ENCODE measurements around the gene ACOT12. TPM values are rescaled to one million over a fixed set of nuclear protein-coding genes. Genes with fewer than 3 reads are reported as not detected.

The ACOT12 gene
- total and polyA plus RNA-seq, 2 of the 13 experiments (the other 11 are each of a cell fraction or from before 2014, with no cell fraction given), result not detected

- TF ChIP-seq SNAPC4 (CRISPR knock-in tag; IDR thresholded peaks at IDR 0.05) (no peak), CENPBD1 (CRISPR knock-in tag; IDR thresholded peaks at IDR 0.05; ENCODE audit: borderline replicate concordance, low read depth) (no peak), ZNF788 (CRISPR knock-in tag; IDR thresholded peaks at IDR 0.05; ENCODE audit: borderline replicate concordance) (no peak), ZNF772 (CRISPR knock-in tag; IDR thresholded peaks at IDR 0.05) (no peak), ZFP90 (CRISPR knock-in tag; IDR thresholded peaks at IDR 0.05; ENCODE audit: borderline replicate concordance) (no peak), RBAK (CRISPR knock-in tag; IDR thresholded peaks at IDR 0.05) (no peak), CREBL2 (CRISPR knock-in tag; IDR thresholded peaks at IDR 0.05; ENCODE audit: borderline replicate concordance) (no peak), FOXM1 (CRISPR knock-in tag; IDR thresholded peaks at IDR 0.05) (no peak), MIER3 (CRISPR knock-in tag; IDR thresholded peaks at IDR 0.05; ENCODE audit: borderline replicate concordance) (no peak; the same call in 1 of the 2 replicates), MAF1 (CRISPR knock-in tag; IDR thresholded peaks at IDR 0.05; ENCODE audit: borderline replicate concordance) (no peak), ZBTB49 (CRISPR knock-in tag; IDR thresholded peaks at IDR 0.05; ENCODE audit: borderline replicate concordance) (no peak), RARG (CRISPR knock-in tag; IDR thresholded peaks at IDR 0.05; ENCODE audit: low read depth) (no peak), ZBTB20 (CRISPR knock-in tag; IDR thresholded peaks at IDR 0.05; ENCODE audit: borderline replicate concordance, low read depth) (no peak), ZNF83 (CRISPR knock-in tag; IDR thresholded peaks at IDR 0.05; ENCODE audit: borderline replicate concordance) (no peak), MXD1 (CRISPR knock-in tag; IDR thresholded peaks at IDR 0.05) (no peak), HIVEP1 (CRISPR knock-in tag; IDR thresholded peaks at IDR 0.05) (no peak), PHF5A (CRISPR knock-in tag; IDR thresholded peaks at IDR 0.05; ENCODE audit: low read depth, unreplicated experiment) (no peak), ZNF564 (CRISPR knock-in tag; IDR thresholded peaks at IDR 0.05) (no peak), ZBTB25 (CRISPR knock-in tag; IDR thresholded peaks at IDR 0.05) (no peak), KMT2A (CRISPR knock-in tag; IDR thresholded peaks at IDR 0.05) (no peak), ZNF781 (CRISPR knock-in tag; IDR thresholded peaks at IDR 0.05; ENCODE audit: borderline replicate concordance, not compliant biosample characterization) (no peak)
Measured at GRCh38 chr5:81422671-81423070, 28.7 kb upstream of the ACOT12 start (continued).
